Measurements from ENCODE around the gene TMEM183A.

GRCh38 chr1:202979459-202979858 lies 27.7 kb upstream of the TMEM183A start:
- TF ChIP-seq CTCF (IDR thresholded peaks at IDR 0.05) (no peak), POLR2A (IDR thresholded peaks at IDR 0.05) (no peak)
